ENCODE data around the gene DHRS9. TPM values are rescaled to one million over a fixed set of nuclear protein-coding genes. Genes with fewer than 3 reads are reported as not detected.

DHRS9 gene
- total and polyA plus RNA-seq, 2 experiments from 2014 or later: not detected

- 21 to 28% methylated on average over 1 of the region's 1 CpG for WGBS, 2 experiments (ENCODE audit: low coverage in 1 of 2, low lambda C conversion rate in 2 of 2, missing lambda C conversion rate in 2 of 2)
- no peaks in the 10 kb centered on the region for H3K9me2 ChIP-seq (ENCODE audit: insufficient read depth)
- no peak overlapping the region for H3K27ac ChIP-seq
- H3K36me3 ChIP-seq (ENCODE audit: low read depth): no peaks in the 10 kb centered on the region
- no peaks in the 10 kb centered on the region for H3K79me2 ChIP-seq (ENCODE audit: insufficient read depth)
- no peak overlapping the region for H3K4me2 ChIP-seq (ENCODE audit: unreplicated experiment)
- H3K27me3 ChIP-seq (replicated peaks; ENCODE audit: insufficient read depth): peaks cover 45% of the 10 kb centered on the region
- no peak overlapping the region for H3K4me3 ChIP-seq
- H3K9me3 ChIP-seq (ENCODE audit: low read depth): no peaks in the 10 kb centered on the region
- H3K9ac ChIP-seq: no peak overlapping the region
- no peaks in the 10 kb centered on the region for H3K4me1 ChIP-seq (ENCODE audit: insufficient read depth)
- TF ChIP-seq EZH2 (IDR thresholded peaks at IDR 0.05; ENCODE audit: insufficient read depth, poor library complexity, severe bottlenecking) (no peak), EZH2phosphoT487 (IDR thresholded peaks at IDR 0.05; ENCODE audit: insufficient read depth, low read depth) (no peak)
- H3F3A ChIP-seq (ENCODE audit: insufficient read depth): no peaks in the 10 kb centered on the region
- H2AFZ ChIP-seq: no peak overlapping the region
- in situ Hi-C loops (cut with MboI): no loop called here
- no peak for DNase-seq
- no peaks in the 10 kb centered on the region for H4K20me1 ChIP-seq (ENCODE audit: insufficient read depth)
Measured at GRCh38 chr2:169104848-169105247, 35.5 kb downstream of the DHRS9 start.

GRCh38 chr2:169105476-169105875 lies 36.1 kb downstream of the DHRS9 start:
- no peaks in the 10 kb centered on the region for H4K20me1 ChIP-seq (ENCODE audit: insufficient read depth)
- whole genome bisulfite sequencing, 2 experiments (ENCODE audit: low coverage in 1 of 2, low lambda C conversion rate in 2 of 2, missing lambda C conversion rate in 2 of 2): 19 to 22% methylated on average over 1 of the region's 1 CpG
- no peak overlapping the region for H2AFZ ChIP-seq
- peaks cover 45% of the 10 kb centered on the region for H3K27me3 ChIP-seq (replicated peaks; ENCODE audit: insufficient read depth)
- no peaks in the 10 kb centered on the region for H3K36me3 ChIP-seq (ENCODE audit: low read depth)
- H3K79me2 ChIP-seq (ENCODE audit: insufficient read depth): no peaks in the 10 kb centered on the region
- H3F3A ChIP-seq (ENCODE audit: insufficient read depth): no peaks in the 10 kb centered on the region
- H3K27ac ChIP-seq: no peak overlapping the region
- in situ Hi-C loops (cut with MboI): no loop called here
- TF ChIP-seq EZH2phosphoT487 (IDR thresholded peaks at IDR 0.05; ENCODE audit: insufficient read depth, low read depth): no peak
- TF ChIP-seq EZH2 (IDR thresholded peaks at IDR 0.05; ENCODE audit: insufficient read depth, poor library complexity, severe bottlenecking): no peak
- H3K9ac ChIP-seq: no peak overlapping the region
- DNase-seq: no peak
- no peaks in the 10 kb centered on the region for H3K4me1 ChIP-seq (ENCODE audit: insufficient read depth)
- H3K4me3 ChIP-seq: no peak overlapping the region
- H3K9me3 ChIP-seq (ENCODE audit: low read depth): no peaks in the 10 kb centered on the region
- H3K9me2 ChIP-seq (ENCODE audit: insufficient read depth): no peaks in the 10 kb centered on the region
- no peak overlapping the region for H3K4me2 ChIP-seq (ENCODE audit: unreplicated experiment)

DNA sequence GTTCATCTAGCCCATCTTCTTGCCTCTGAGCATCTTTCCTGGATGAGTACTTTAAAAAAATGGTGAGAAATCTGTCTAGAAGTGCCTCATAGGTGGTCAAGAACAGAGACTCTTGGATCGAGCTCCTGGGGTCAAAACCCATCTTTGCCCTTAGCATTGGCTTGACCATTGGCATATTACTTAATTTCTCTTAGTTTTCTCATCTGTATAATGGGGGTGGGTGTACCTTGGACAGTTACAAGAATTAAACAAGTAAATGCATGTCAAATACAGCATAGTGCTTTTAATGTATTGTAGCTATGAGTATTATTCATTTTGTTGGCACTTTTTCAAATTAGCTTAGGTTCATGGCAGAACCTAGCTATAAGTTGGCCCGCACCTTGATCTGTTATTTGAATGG lies 36.8 kb downstream of the DHRS9 start:
- no peak for TF ChIP-seq EZH2 (IDR thresholded peaks at IDR 0.05; ENCODE audit: insufficient read depth, poor library complexity, severe bottlenecking)
- TF ChIP-seq EZH2phosphoT487 (IDR thresholded peaks at IDR 0.05; ENCODE audit: insufficient read depth, low read depth): no peak
- Histone ChIP-seq H3K4me2 (ENCODE audit: unreplicated experiment) (no peak overlapping the region), H3K4me3 (no peak overlapping the region), H3K27me3 (replicated peaks; ENCODE audit: insufficient read depth) (peaks cover 47% of the 10 kb centered on the region), H3K4me1 (ENCODE audit: insufficient read depth) (no peaks in the 10 kb centered on the region), H3F3A (ENCODE audit: insufficient read depth) (no peaks in the 10 kb centered on the region), H3K36me3 (ENCODE audit: low read depth) (no peaks in the 10 kb centered on the region), H3K27ac (no peak overlapping the region), H3K9ac (no peak overlapping the region), H3K9me2 (ENCODE audit: insufficient read depth) (no peaks in the 10 kb centered on the region), H2AFZ (no peak overlapping the region), H3K79me2 (ENCODE audit: insufficient read depth) (no peaks in the 10 kb centered on the region), H4K20me1 (ENCODE audit: insufficient read depth) (no peaks in the 10 kb centered on the region), H3K9me3 (ENCODE audit: low read depth) (no peaks in the 10 kb centered on the region)
- in situ Hi-C loops (cut with MboI): no loop called here
- no peak for DNase-seq
- 13 to 23% methylated on average over 2 of the region's 2 CpGs for WGBS, 2 experiments (ENCODE audit: low coverage in 1 of 2, low lambda C conversion rate in 2 of 2, missing lambda C conversion rate in 2 of 2)

- no peak for TF ChIP-seq EZH2 (IDR thresholded peaks at IDR 0.05; ENCODE audit: insufficient read depth, poor library complexity, severe bottlenecking)
- no peak for TF ChIP-seq EZH2phosphoT487 (IDR thresholded peaks at IDR 0.05; ENCODE audit: insufficient read depth, low read depth)
- no peak overlapping the region for H2AFZ ChIP-seq
- peaks cover 50% of the 10 kb centered on the region for H3K27me3 ChIP-seq (replicated peaks; ENCODE audit: insufficient read depth)
- no peaks in the 10 kb centered on the region for H3F3A ChIP-seq (ENCODE audit: insufficient read depth)
- H3K9me2 ChIP-seq (ENCODE audit: insufficient read depth): no peaks in the 10 kb centered on the region
- DNase-seq: no peak
- no peaks in the 10 kb centered on the region for H3K9me3 ChIP-seq (ENCODE audit: low read depth)
- no peaks in the 10 kb centered on the region for H3K4me1 ChIP-seq (ENCODE audit: insufficient read depth)
- no peaks in the 10 kb centered on the region for H3K36me3 ChIP-seq (ENCODE audit: low read depth)
- no peaks in the 10 kb centered on the region for H3K79me2 ChIP-seq (ENCODE audit: insufficient read depth)
- no peak overlapping the region for H3K4me3 ChIP-seq
- no peak overlapping the region for H3K4me2 ChIP-seq (ENCODE audit: unreplicated experiment)
- no peaks in the 10 kb centered on the region for H4K20me1 ChIP-seq (ENCODE audit: insufficient read depth)
- in situ Hi-C loops (cut with MboI): no loop called here
- H3K27ac ChIP-seq: no peak overlapping the region
- no peak overlapping the region for H3K9ac ChIP-seq
- 30 to 38% methylated on average over 6 of the region's 6 CpGs for WGBS, 2 experiments (ENCODE audit: low coverage in 1 of 2, low lambda C conversion rate in 2 of 2, missing lambda C conversion rate in 2 of 2)
Measured at GRCh38 chr2:169106563-169107545, 37.5 kb downstream of the DHRS9 start.
